GM23338 (cell line): ENCODE results near the gene PTPN13. TPM values are rescaled to one million over a fixed set of nuclear protein-coding genes. Genes with fewer than 3 reads are reported as not detected.
A peak's percentile ranks its signal among the peaks of the same experiment; 100 is the strongest.

Experiments used
- ATAC-seq: fragments of 200-7000 bp; cut with Tn5 transposase; 3 replicates; pipeline ENCODE4 v1.9.1; 2020
- DNase-seq: peaks from one replicate; pipeline ENCODE4 v3.0.0-alpha.2; 2015; ENCODE audit warnings: low spot score
- H2AFZ ChIP-seq: fragments of 200-600 bp; sonication (generic); 2 replicates; pipeline ENCODE4 v1.8.0; 2016; ENCODE audit warnings: antibody characterized with exemption, mild to moderate bottlenecking, moderate library complexity
- H3F3A ChIP-seq: fragments of 200-600 bp; sonication (generic); replicated peaks from 2 replicates; pipeline ENCODE4 v1.8.0; 2017; ENCODE audit warnings: antibody characterized with exemption, mixed run types, low read depth
- H3K27ac ChIP-seq: fragments of 200-600 bp; sonication (generic); 2 replicates; pipeline ENCODE4 v1.6.1; 2016; ENCODE audit warnings: low read depth
- H3K27me3 ChIP-seq: fragments of 200-600 bp; sonication (generic); 2 replicates; pipeline ENCODE4 v1.8.0; 2016; ENCODE audit warnings: mild to moderate bottlenecking, mixed run types, moderate library complexity; ENCODE audit not compliant: insufficient read depth
- H3K36me3 ChIP-seq: fragments of 200-600 bp; sonication (generic); 2 replicates; pipeline ENCODE4 v1.8.0; 2016; ENCODE audit warnings: mild to moderate bottlenecking; ENCODE audit not compliant: insufficient read depth
- H3K4me1 ChIP-seq: fragments of 200-600 bp; sonication (generic); 2 replicates; pipeline ENCODE4 v1.8.0; 2016; ENCODE audit warnings: mild to moderate bottlenecking, moderate library complexity; ENCODE audit not compliant: insufficient read depth
- H3K4me2 ChIP-seq: fragments of 200-600 bp; sonication (generic); 2 replicates; pipeline ENCODE4 v1.7.1; 2017; ENCODE audit warnings: mixed run types
- H3K4me3 ChIP-seq: fragments of 200-600 bp; sonication (generic); 2 replicates; pipeline ENCODE4 v1.6.1; 2016; ENCODE audit warnings: mixed run types
- H3K79me2 ChIP-seq: fragments of 200-600 bp; sonication (generic); replicated peaks from 2 replicates; pipeline ENCODE4 v1.8.0; 2017; ENCODE audit warnings: mild to moderate bottlenecking; ENCODE audit not compliant: insufficient read depth
- H3K9me2 ChIP-seq: fragments of 200-600 bp; sonication (generic); 2 replicates; pipeline ENCODE4 v1.8.0; 2017; ENCODE audit not compliant: insufficient read depth
- H4K20me1 ChIP-seq: fragments of 200-600 bp; sonication (generic); replicated peaks from 2 replicates; pipeline ENCODE4 v1.8.0; 2017; ENCODE audit warnings: mild to moderate bottlenecking; ENCODE audit not compliant: insufficient read depth
- H3K27ac Mint-ChIP-seq: 2 replicates; pipeline ENCODE4 v1.8.0; 2020; ENCODE audit warnings: inconsistent platforms, mild to moderate bottlenecking, moderate library complexity, mixed read lengths
- H3K27me3 Mint-ChIP-seq: 3 replicates; pipeline ENCODE4 v1.8.0; 2022; ENCODE audit warnings: low read depth, mild to moderate bottlenecking, moderate library complexity, mixed read lengths, inconsistent platforms; ENCODE audit not compliant: insufficient read depth, poor library complexity
- H3K36me3 Mint-ChIP-seq: 3 replicates; pipeline ENCODE4 v1.8.0; 2021; ENCODE audit warnings: low read depth, mild to moderate bottlenecking, inconsistent platforms, moderate library complexity, mixed read lengths
- H3K4me1 Mint-ChIP-seq: 3 replicates; pipeline ENCODE4 v1.8.0; 2020; ENCODE audit warnings: mild to moderate bottlenecking, inconsistent platforms, mixed read lengths
- H3K4me3 Mint-ChIP-seq: 3 replicates; pipeline ENCODE4 v1.8.0; 2021; ENCODE audit warnings: moderate library complexity, mild to moderate bottlenecking, inconsistent platforms, mixed read lengths
- H3K9me3 Mint-ChIP-seq: 3 replicates; pipeline ENCODE4 v1.8.0; 2020; ENCODE audit warnings: moderate library complexity, mild to moderate bottlenecking, inconsistent platforms, mixed read lengths
- CREB1 ChIP-seq: fragments of 250-450 bp; sonication (Bioruptor Pico); IDR thresholded peaks from 2 replicates; pipeline ENCODE4 v1.5.0; 2020; ENCODE audit warnings: low read depth, mild to moderate bottlenecking, moderate library complexity
- CTCF ChIP-seq, 2 experiments: fragments of 200-600 bp in 1 of 2; sonication (generic) in 1 of 2; conservative IDR thresholded peaks; 2 replicates each; pipeline versions ENCODE4 v1.5.1 to v1.6.1; 2016 to 2017; ENCODE audit warnings: antibody characterized with exemption in 2 of 2, low read depth in 2 of 2, mild to moderate bottlenecking in 2 of 2, moderate library complexity in 1 of 2
- ETS1 ChIP-seq: IDR thresholded peaks from 2 replicates; pipeline ENCODE4 v1.6.1; 2016; ENCODE audit warnings: antibody characterized with exemption
- JUNB ChIP-seq: IDR thresholded peaks from one replicate; pipeline ENCODE4 v1.6.1; 2016; ENCODE audit warnings: antibody characterized with exemption; ENCODE audit not compliant: unreplicated experiment
- NANOG ChIP-seq: IDR thresholded peaks from 2 replicates; pipeline ENCODE4 v1.6.1; 2016; ENCODE audit warnings: antibody characterized with exemption, borderline replicate concordance
- POLR2AphosphoS5 ChIP-seq: IDR thresholded peaks from 2 replicates; pipeline ENCODE4 v1.6.1; 2016; ENCODE audit warnings: antibody characterized with exemption, low read depth
- STAT1 ChIP-seq: IDR thresholded peaks from one replicate; pipeline ENCODE4 v1.6.1; 2016; ENCODE audit warnings: antibody characterized with exemption; ENCODE audit not compliant: unreplicated experiment
- ZNF114 ChIP-seq: fragments of 250-450 bp; sonication (Bioruptor Pico); IDR thresholded peaks from 2 replicates; pipeline ENCODE4 v1.5.0; 2020; ENCODE audit warnings: mild to moderate bottlenecking, moderate library complexity
- ZNF331 ChIP-seq: fragments of 250-450 bp; sonication (Bioruptor Pico); IDR thresholded peaks from 2 replicates; pipeline ENCODE4 v1.5.0; 2020; ENCODE audit warnings: low read depth, mild to moderate bottlenecking, moderate library complexity
- polyA plus RNA-seq: library from polyadenylated mRNA; unstranded; fragments of >200 nt; fragmentation: Nextera tagmentation; extraction: Ambion mirVana; gene quantifications from 2 replicates; pipeline ENCODE4 v1.2.1, GENCODE V29; 2016
- total RNA-seq: library from RNA; depleted of rRNA; stranded (reverse); fragments of >200 nt; shearing (Covaris generic); gene quantifications from 2 replicates; pipeline ENCODE4 v1.2.3, GENCODE V29; 2014
- TF ChIP-seq, protein P1 (sequence below): IDR thresholded peaks from one replicate; pipeline ENCODE4 v1.6.1; 2018; ENCODE audit warnings: antibody characterized with exemption; ENCODE audit not compliant: unreplicated experiment

Gene PTPN13
- total and polyA plus RNA-seq, 2 experiments from 2014 or later, result 12.6 to 49.9 TPM

GRCh38 chr4:86594559-86595425 is 677 bp downstream of the PTPN13 start:
- TF ChIP-seq NANOG (no peak), CTCF (conservative IDR thresholded peaks at IDR 0.05; ENCODE audit: low read depth in 2 of 2) (peak; percentile 14 to 34; a peak in 3 of 4 replicates), ETS1 (no peak), ZNF114 (CRISPR knock-in tag) (no peak), ZNF331 (CRISPR knock-in tag) (no peak)
- TF ChIP-seq, protein P1, sequence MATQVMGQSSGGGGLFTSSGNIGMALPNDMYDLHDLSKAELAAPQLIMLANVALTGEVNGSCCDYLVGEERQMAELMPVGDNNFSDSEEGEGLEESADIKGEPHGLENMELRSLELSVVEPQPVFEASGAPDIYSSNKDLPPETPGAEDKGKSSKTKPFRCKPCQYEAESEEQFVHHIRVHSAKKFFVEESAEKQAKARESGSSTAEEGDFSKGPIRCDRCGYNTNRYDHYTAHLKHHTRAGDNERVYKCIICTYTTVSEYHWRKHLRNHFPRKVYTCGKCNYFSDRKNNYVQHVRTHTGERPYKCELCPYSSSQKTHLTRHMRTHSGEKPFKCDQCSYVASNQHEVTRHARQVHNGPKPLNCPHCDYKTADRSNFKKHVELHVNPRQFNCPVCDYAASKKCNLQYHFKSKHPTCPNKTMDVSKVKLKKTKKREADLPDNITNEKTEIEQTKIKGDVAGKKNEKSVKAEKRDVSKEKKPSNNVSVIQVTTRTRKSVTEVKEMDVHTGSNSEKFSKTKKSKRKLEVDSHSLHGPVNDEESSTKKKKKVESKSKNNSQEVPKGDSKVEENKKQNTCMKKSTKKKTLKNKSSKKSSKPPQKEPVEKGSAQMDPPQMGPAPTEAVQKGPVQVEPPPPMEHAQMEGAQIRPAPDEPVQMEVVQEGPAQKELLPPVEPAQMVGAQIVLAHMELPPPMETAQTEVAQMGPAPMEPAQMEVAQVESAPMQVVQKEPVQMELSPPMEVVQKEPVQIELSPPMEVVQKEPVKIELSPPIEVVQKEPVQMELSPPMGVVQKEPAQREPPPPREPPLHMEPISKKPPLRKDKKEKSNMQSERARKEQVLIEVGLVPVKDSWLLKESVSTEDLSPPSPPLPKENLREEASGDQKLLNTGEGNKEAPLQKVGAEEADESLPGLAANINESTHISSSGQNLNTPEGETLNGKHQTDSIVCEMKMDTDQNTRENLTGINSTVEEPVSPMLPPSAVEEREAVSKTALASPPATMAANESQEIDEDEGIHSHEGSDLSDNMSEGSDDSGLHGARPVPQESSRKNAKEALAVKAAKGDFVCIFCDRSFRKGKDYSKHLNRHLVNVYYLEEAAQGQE, result no peak

DNA sequence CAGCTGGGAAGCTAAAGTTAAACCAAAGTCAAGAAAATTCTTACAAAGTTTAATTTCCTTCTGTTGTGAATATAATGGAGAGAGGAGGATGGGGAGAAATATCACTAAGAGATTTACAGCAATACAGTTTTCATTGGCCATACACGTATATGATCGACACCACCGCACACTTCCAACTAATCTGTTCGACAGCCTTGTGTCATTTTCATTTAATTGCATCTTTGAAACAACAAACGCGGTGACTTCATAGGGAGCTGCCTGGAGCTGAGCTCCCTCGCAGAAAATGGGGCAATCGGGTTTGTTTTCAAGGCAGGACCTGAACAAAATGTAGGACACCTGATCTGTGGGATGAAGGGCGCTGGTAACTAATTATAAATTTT is 1.3 kb downstream of the PTPN13 start:
- Histone ChIP-seq H3F3A (no peaks in the 10 kb centered on the region), H3K79me2 (peaks cover 54% of the 10 kb centered on the region), H3K4me3 (peak overlapping the region; percentile 95), H4K20me1 (no peaks in the 10 kb centered on the region; the same call in none of the 2 replicates), H3K27ac (no peak overlapping the region), H3K27me3 (no peaks in the 10 kb centered on the region), H3K36me3 (no peaks in the 10 kb centered on the region), H3K4me1 (peaks cover 34% of the 10 kb centered on the region), H3K4me2 (peak overlapping the region; percentile 89), H3K9me2 (no peaks in the 10 kb centered on the region), H2AFZ (peak overlapping the region; percentile 92)
- Mint-ChIP-seq H3K4me1 (peaks cover 39% of the 10 kb centered on the region), H3K36me3 (no peaks in the 10 kb centered on the region), H3K27me3 (peaks cover 4% of the 10 kb centered on the region), H3K9me3 (no peaks in the 10 kb centered on the region), H3K27ac (peak overlapping the region; percentile 74; the same call in 1 of the 2 replicates), H3K4me3 (peak overlapping the region; percentile 92)
- DNase-seq (no peak), ATAC-seq (no peak)
- TF ChIP-seq STAT1 (no peak), POLR2AphosphoS5 (no peak), CREB1 (CRISPR knock-in tag) (no peak), NANOG (no peak), ZNF331 (CRISPR knock-in tag) (no peak), ETS1 (no peak), JUNB (no peak)
- TF ChIP-seq, protein P1, result no peak

More at GRCh38 chr4:86594559-86595425, 677 bp downstream of the PTPN13 start:
- H3K27ac ChIP-seq, result peak overlapping the region; percentile 84
- Mint-ChIP-seq H3K36me3 (no peaks in the 10 kb centered on the region), H3K27me3 (peaks cover 4% of the 10 kb centered on the region), H3K27ac (peak overlapping the region; percentile 74; the same call in 1 of the 2 replicates), H3K4me1 (peaks cover 39% of the 10 kb centered on the region), H3K9me3 (no peaks in the 10 kb centered on the region), H3K4me3 (peak overlapping the region; percentile 92)
- H3K79me2 ChIP-seq, result peaks cover 48% of the 10 kb centered on the region
- H4K20me1 ChIP-seq, result no peaks in the 10 kb centered on the region; the same call in none of the 2 replicates
- H3K9me2 ChIP-seq, result no peaks in the 10 kb centered on the region
- DNase-seq, result peak; percentile 65
- no peaks in the 10 kb centered on the region for H3K36me3 ChIP-seq
- ATAC-seq, result peak; percentile 55
- peak overlapping the region; percentile 95 for H3K4me3 ChIP-seq
- no peaks in the 10 kb centered on the region for H3F3A ChIP-seq
- peak overlapping the region; percentile 89 for H3K4me2 ChIP-seq
- H3K4me1 ChIP-seq, result peaks cover 34% of the 10 kb centered on the region
- H2AFZ ChIP-seq, result peak overlapping the region; percentile 92
- H3K27me3 ChIP-seq, result no peaks in the 10 kb centered on the region
